Osteocyte (in vitro differentiated cells): ENCODE measurements around the gene CRB3. TPM values are rescaled to one million over a fixed set of nuclear protein-coding genes. Genes with fewer than 3 reads are reported as not detected.

Source experiments
- DNase-seq: peaks from one replicate; pipeline ENCODE4 v3.0.0; 2021; ENCODE audit warnings: mixed read lengths; ENCODE audit not compliant: unreplicated experiment; ENCODE audit errors: extremely low spot score
- H3K27ac Mint-ChIP-seq: one replicate; pipeline ENCODE4 v1.8.0; 2021; ENCODE audit warnings: mild to moderate bottlenecking, mixed read lengths; ENCODE audit not compliant: unreplicated experiment
- H3K27me3 Mint-ChIP-seq: one replicate; pipeline ENCODE4 v1.8.0; 2021; ENCODE audit warnings: mixed read lengths; ENCODE audit not compliant: unreplicated experiment
- H3K36me3 Mint-ChIP-seq: one replicate; pipeline ENCODE4 v1.8.0; 2021; ENCODE audit warnings: mixed read lengths; ENCODE audit not compliant: unreplicated experiment
- H3K4me1 Mint-ChIP-seq: one replicate; pipeline ENCODE4 v1.8.0; 2021; ENCODE audit warnings: mixed read lengths; ENCODE audit not compliant: unreplicated experiment
- H3K4me3 Mint-ChIP-seq: one replicate; pipeline ENCODE4 v1.8.0; 2021; ENCODE audit warnings: mild to moderate bottlenecking, moderate library complexity, mixed read lengths; ENCODE audit not compliant: unreplicated experiment
- H3K9me3 Mint-ChIP-seq: one replicate; pipeline ENCODE4 v1.8.0; 2021; ENCODE audit warnings: mixed read lengths; ENCODE audit not compliant: unreplicated experiment
- CTCF ChIP-seq: fragments of 200-600 bp; sonication (generic); IDR thresholded peaks from 2 replicates; pipeline ENCODE4 v1.5.0; 2021; ENCODE audit warnings: antibody characterized with exemption, mild to moderate bottlenecking, moderate library complexity
- long read RNA-seq: library from polyadenylated mRNA; unstranded; transcript quantifications from one replicate; pipeline ENCODE4 v2.0.0, GENCODE V29; 2021
- total RNA-seq: library from RNA; stranded (reverse); gene quantifications from 2 replicates; pipeline ENCODE4 v1.2.1, GENCODE V29; 2021

Gene CRB3
- total RNA-seq = not detected in 2 replicates
- long read RNA-seq = 0 reads

GRCh38 chr19:6464070-6464873, at the start of gene CRB3:
TSS of gene CRB3 (plus strand) at chr19:6464271. CDS start at chr19:6464702, 431 bp downstream.
- Mint-ChIP-seq H3K36me3 (no peaks in the 10 kb centered on the region), H3K4me3 (no peak within 1 kb of the TSS), H3K27ac (no peak within 1 kb of the TSS), H3K4me1 (peaks cover 10% of the 10 kb centered on the region), H3K9me3 (no peaks in the 10 kb centered on the region), H3K27me3 (peaks cover 33% of the 10 kb centered on the region)
- no peak for TF ChIP-seq CTCF
- DNase-seq = no peak

- Mint-ChIP-seq H3K4me1 (no peaks in the 10 kb centered on the region), H3K27ac (no peak overlapping the region), H3K9me3 (no peaks in the 10 kb centered on the region), H3K36me3 (peaks cover 24% of the 10 kb centered on the region), H3K4me3 (no peak overlapping the region), H3K27me3 (no peaks in the 10 kb centered on the region)
- no peak for TF ChIP-seq CTCF
- DNase-seq = no peak
Measured at GRCh38 chr19:6414793-6415590, 49.1 kb upstream of the CRB3 start.

GRCh38 chr19:6415591-6416190, 48.4 kb upstream of the CRB3 start:
- H3K9me3 Mint-ChIP-seq = no peaks in the 10 kb centered on the region
- H3K36me3 Mint-ChIP-seq = peaks cover 28% of the 10 kb centered on the region

GRCh38 chr19:6416658-6417405, 47.2 kb upstream of the CRB3 start:
- no peak for TF ChIP-seq CTCF
- H3K9me3 Mint-ChIP-seq = no peaks in the 10 kb centered on the region
- no peaks in the 10 kb centered on the region for H3K4me1 Mint-ChIP-seq
- H3K27me3 Mint-ChIP-seq = no peaks in the 10 kb centered on the region
- no peak for DNase-seq
- H3K4me3 Mint-ChIP-seq = no peak overlapping the region
- H3K36me3 Mint-ChIP-seq = peaks cover 32% of the 10 kb centered on the region
- H3K27ac Mint-ChIP-seq = no peak overlapping the region

More at GRCh38 chr19:6415591-6416190, 48.4 kb upstream of the CRB3 start:
- H3K4me1 Mint-ChIP-seq = no peaks in the 10 kb centered on the region
- TF ChIP-seq CTCF = no peak
- DNase-seq = no peak
- no peak overlapping the region for H3K4me3 Mint-ChIP-seq
- no peaks in the 10 kb centered on the region for H3K27me3 Mint-ChIP-seq
- no peak overlapping the region for H3K27ac Mint-ChIP-seq
